ENCODE data around the gene CADPS. TPM values are rescaled to one million over a fixed set of nuclear protein-coding genes. Genes with fewer than 3 reads are reported as not detected.

CADPS gene
- polyA plus RNA-seq, 1 donor (not counting 4 experiments of a cell fraction or from before 2014, with no cell fraction given) = not detected

DNA sequence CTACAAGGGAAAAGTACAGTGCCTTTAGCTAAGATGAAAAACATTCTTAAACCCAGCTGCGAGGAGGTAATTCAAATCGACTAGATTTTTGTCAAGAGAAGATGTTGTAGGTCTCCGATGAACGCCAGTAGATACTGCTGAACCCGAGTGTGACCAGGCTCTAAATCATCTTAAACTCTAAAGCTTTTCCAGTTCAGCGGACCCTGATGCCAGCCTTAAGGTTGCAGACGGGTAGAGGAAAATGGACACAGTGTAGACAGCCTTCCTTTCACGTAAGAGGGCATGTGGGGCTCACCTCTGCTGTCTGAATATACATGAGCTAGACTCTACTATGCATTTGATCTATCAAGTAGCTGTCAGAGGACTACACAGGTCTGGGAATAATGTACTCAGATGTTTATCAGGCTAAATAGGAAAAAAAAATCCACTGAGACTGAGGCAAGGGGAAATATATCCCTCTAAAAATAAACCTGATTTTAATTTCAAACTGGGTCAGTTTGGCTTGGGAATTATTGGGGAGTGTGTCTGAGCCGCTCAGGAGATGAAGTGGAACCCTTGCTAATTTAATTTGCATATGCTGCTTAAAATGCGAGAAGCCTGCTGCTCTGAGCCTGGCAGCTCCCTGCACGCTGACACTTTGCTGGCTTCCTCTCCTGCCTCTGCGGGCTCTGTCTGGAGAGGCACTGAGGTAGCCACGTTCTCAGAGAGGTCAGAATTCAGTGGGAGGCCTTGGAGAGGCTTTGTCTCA, 151.9 kb downstream of the CADPS start:
- dilution Hi-C loops (cut with MboI; ENCODE audit: extremely low pct_ligation_motif_present, low sequenced_read_pairs) = no loop called here
- FAIRE-seq = no peak

DNA sequence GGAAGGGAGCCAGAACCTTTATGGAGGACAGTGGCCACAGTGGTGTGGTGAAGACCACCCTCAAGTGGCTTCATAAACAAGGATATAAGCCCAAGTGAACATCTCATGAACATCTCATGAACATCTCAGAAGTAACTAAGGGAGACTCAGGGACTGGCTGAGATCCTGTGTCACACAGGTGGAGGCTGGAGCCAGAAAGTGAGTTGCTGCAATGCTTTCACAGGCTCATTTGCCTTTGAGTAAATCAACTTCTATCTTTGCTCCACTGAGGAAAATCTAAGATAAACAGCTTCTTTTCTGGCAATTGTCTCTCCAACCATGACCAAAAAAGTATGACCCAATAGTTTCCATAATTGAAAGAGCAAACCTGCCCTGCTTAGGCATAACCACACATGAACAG, 152.9 kb downstream of the CADPS start:
- H3K4me1 ChIP-seq (ENCODE audit: control insufficient read depth, extremely low read depth, insufficient read depth, low read length) = peaks cover 20% of the 10 kb centered on the region
- no peaks in the 10 kb centered on the region for H3K79me2 ChIP-seq (ENCODE audit: control insufficient read depth, insufficient read depth, low read length)
- H3K4me2 ChIP-seq (ENCODE audit: control insufficient read depth, extremely low read depth, insufficient read depth, low read depth, low read length) = no peak overlapping the region
- H2AFZ ChIP-seq (ENCODE audit: control insufficient read depth, low read length) = no peak overlapping the region
- H3K9me1 ChIP-seq (ENCODE audit: control insufficient read depth, extremely low read depth, insufficient read depth, low read length) = no peaks in the 10 kb centered on the region
- no peaks in the 10 kb centered on the region for H4K20me1 ChIP-seq (ENCODE audit: control insufficient read depth, extremely low read depth, insufficient read depth, low read length)
- no peaks in the 10 kb centered on the region for H3K9me3 ChIP-seq (ENCODE audit: control insufficient read depth, low read depth, low read length)
- H3K36me3 ChIP-seq (ENCODE audit: control insufficient read depth in 2 of 2, extremely low read depth in 1 of 2, insufficient read depth in 2 of 2, low read length in 2 of 2) = no peaks in the 10 kb centered on the region
- no peak for TF ChIP-seq EZH2 (IDR thresholded peaks at IDR 0.05; ENCODE audit: low read length)
- TF ChIP-seq CTCF (optimal IDR thresholded peaks at IDR 0.05 in 1 of 3, IDR thresholded peaks at IDR 0.05 in 1 of 3, conservative IDR thresholded peaks at IDR 0.05 in 1 of 3; ENCODE audit: extremely low read depth in 1 of 3, insufficient read depth in 2 of 3, low read length in 3 of 3) = no peak
- FAIRE-seq = no peak
- no peak for DNase-seq (ENCODE audit: low read depth, low spot score)
- H3K4me3 ChIP-seq (ENCODE audit: control insufficient read depth in 2 of 3, extremely low read depth in 1 of 3, insufficient read depth in 2 of 3, low read depth in 1 of 3, low read length in 3 of 3) = no peak overlapping the region
- no peaks in the 10 kb centered on the region for H3K27me3 ChIP-seq (ENCODE audit: control insufficient read depth, extremely low read depth, insufficient read depth, low read length)
- no peak overlapping the region for H3K9ac ChIP-seq (ENCODE audit: control insufficient read depth, extremely low read depth, insufficient read depth, low read length)
- dilution Hi-C loops (cut with MboI; ENCODE audit: extremely low pct_ligation_motif_present, low sequenced_read_pairs) = no loop called here
- H3K27ac ChIP-seq (ENCODE audit: control insufficient read depth, insufficient read depth, low read length) = no peak overlapping the region

More for the DNA sequence above, 151.9 kb downstream of the CADPS start:
- TF ChIP-seq CTCF (optimal IDR thresholded peaks at IDR 0.05 in 1 of 3, IDR thresholded peaks at IDR 0.05 in 1 of 3, conservative IDR thresholded peaks at IDR 0.05 in 1 of 3; ENCODE audit: extremely low read depth in 1 of 3, insufficient read depth in 2 of 3, low read length in 3 of 3) = no peak
- TF ChIP-seq EZH2 (IDR thresholded peaks at IDR 0.05; ENCODE audit: low read length) = no peak
- Histone ChIP-seq H3K9me3 (ENCODE audit: control insufficient read depth, low read depth, low read length) (no peaks in the 10 kb centered on the region), H4K20me1 (ENCODE audit: control insufficient read depth, extremely low read depth, insufficient read depth, low read length) (no peaks in the 10 kb centered on the region), H3K9ac (ENCODE audit: control insufficient read depth, extremely low read depth, insufficient read depth, low read length) (no peak overlapping the region), H3K27ac (ENCODE audit: control insufficient read depth, insufficient read depth, low read length) (no peak overlapping the region), H3K4me1 (ENCODE audit: control insufficient read depth, extremely low read depth, insufficient read depth, low read length) (peaks cover 14% of the 10 kb centered on the region), H3K27me3 (ENCODE audit: control insufficient read depth, extremely low read depth, insufficient read depth, low read length) (no peaks in the 10 kb centered on the region), H3K79me2 (ENCODE audit: control insufficient read depth, insufficient read depth, low read length) (no peaks in the 10 kb centered on the region), H3K4me2 (ENCODE audit: control insufficient read depth, extremely low read depth, insufficient read depth, low read depth, low read length) (no peak overlapping the region), H3K4me3 (ENCODE audit: control insufficient read depth in 2 of 3, extremely low read depth in 1 of 3, insufficient read depth in 2 of 3, low read depth in 1 of 3, low read length in 3 of 3) (no peak overlapping the region), H3K36me3 (ENCODE audit: control insufficient read depth in 2 of 2, extremely low read depth in 1 of 2, insufficient read depth in 2 of 2, low read length in 2 of 2) (no peaks in the 10 kb centered on the region), H3K9me1 (ENCODE audit: control insufficient read depth, extremely low read depth, insufficient read depth, low read length) (no peaks in the 10 kb centered on the region), H2AFZ (ENCODE audit: control insufficient read depth, low read length) (peak overlapping the region; percentile 27)
- no peak for DNase-seq (ENCODE audit: low read depth, low spot score)
